Spleen (tissue), 7 donors: ENCODE data around the gene STK24.

Experiments
- CTCF ChIP-seq, 11 experiments: fragments of 200-600 bp in 7 of 11; fragments of 450-650 bp in 4 of 11; sonication (generic) in 4 of 11; IDR thresholded peaks in 8 of 11; conservative IDR thresholded peaks in 3 of 11; 1 replicate in 7 of 11; 2 replicates in 4 of 11; pipeline versions ENCODE4 v1.4.0 to v1.8.0; 2016 to 2021; ENCODE audit warnings: antibody characterized with exemption in 11 of 11, inconsistent platforms in 4 of 11, mild to moderate bottlenecking in 1 of 11
- POLR2AphosphoS5 ChIP-seq, 3 donors: sonication (generic); formaldehyde crosslinking; IDR thresholded peaks; one replicate each; pipeline ENCODE4 v1.5.1; 2017; ENCODE audit warnings: antibody characterized with exemption in 3 of 3
- donor health status: DM: no; HTN: no; CAD: no; lungs with moderate emphysema.
- donor health status: DM: no; HTN: no; CAD: no.
- donor health status: DM: no; HTN: no; CAD: no.

- TF ChIP-seq CTCF (IDR thresholded peaks at IDR 0.05 in 8 of 11, conservative IDR thresholded peaks at IDR 0.05 in 3 of 11) (no peak), POLR2AphosphoS5 (IDR thresholded peaks at IDR 0.05) (no peak)
Measured at GRCh38 chr13:98427331-98427995, 149.4 kb downstream of the STK24 start.
